Testis (tissue), 3 donors: ENCODE data around the gene GTPBP1. TPM values are rescaled to one million over a fixed set of nuclear protein-coding genes. Genes with fewer than 3 reads are reported as not detected.
A peak's percentile ranks its signal among the peaks of the same experiment; 100 is the strongest.

Source experiments
- DNase-seq: peaks from one replicate; pipeline ENCODE4 v3.0.0-alpha.2; 2019
- H3K27ac ChIP-seq, 2 donors: fragments of 200-600 bp; sonication (generic); one replicate each; pipeline ENCODE4 v1.5.1; 2019
- H3K27me3 ChIP-seq: fragments of 200-600 bp; sonication (generic); one replicate; pipeline ENCODE4 v1.5.1; 2019
- H3K36me3 ChIP-seq: fragments of 200-600 bp; sonication (generic); one replicate; pipeline ENCODE4 v1.5.1; 2017; ENCODE audit warnings: low read depth; ENCODE audit errors: missing control alignments
- H3K4me1 ChIP-seq: fragments of 200-600 bp; sonication (generic); one replicate; pipeline ENCODE4 v1.5.1; 2019
- H3K4me3 ChIP-seq, 2 donors: fragments of 200-600 bp; sonication (generic); one replicate each; pipeline ENCODE4 v1.5.1; 2017 to 2019
- H3K9me3 ChIP-seq: fragments of 200-600 bp; sonication (generic); one replicate; pipeline ENCODE4 v1.5.1; 2017
- POLR2A ChIP-seq: fragments of 450-650 bp; IDR thresholded peaks from one replicate; pipeline ENCODE4 v1.6.1; 2017; ENCODE audit warnings: antibody characterized with exemption, mild to moderate bottlenecking, moderate library complexity
- WGBS, 2 donors: methylation state at CpG; one replicate each; pipeline ENCODE4 v1.1.5; 2018; 5-methylcytosine and 5-hydroxymethylcytosine counted together
- intact Hi-C: fragments of 100-400 bp; cut with DNase I; formaldehyde crosslinking; loops from one replicate; pipeline ENCODE4 v1.15.1; 2023; ENCODE audit warnings: low total_unique reads
- polyA plus RNA-seq: library from polyadenylated mRNA; stranded (reverse); fragments of 350-450 nt; fragmentation: Illumina TruSeq; extraction: RNeasy Lipid Tissue Mini Kit (QIAGEN cat#74804); gene quantifications from one replicate; pipeline ENCODE4 v1.2.3, GENCODE V29; 2014; ENCODE audit warnings: low read depth, low replicate concordance; ENCODE audit not compliant: insufficient read depth
- total RNA-seq, 2 donors: library from RNA; depleted of rRNA; stranded (reverse); fragments of >200 nt; gene quantifications; one replicate each; pipeline ENCODE4 v1.2.3, GENCODE V29; 2016
- TF ChIP-seq, protein P1 (sequence below), 3 experiments: fragments of 450-650 bp in 2 of 3; fragments of 200-600 bp in 1 of 3; sonication (generic) in 1 of 3; IDR thresholded peaks; one replicate each; pipeline ENCODE4 v1.5.1; 2016 to 2019; ENCODE audit warnings: antibody characterized with exemption in 3 of 3, mild to moderate bottlenecking in 2 of 3, moderate library complexity in 1 of 3

Gene GTPBP1
- total and polyA plus RNA-seq, 3 donors from 2014 or later, result 53.1 to 89.8 (median 81.5) TPM

DNA sequence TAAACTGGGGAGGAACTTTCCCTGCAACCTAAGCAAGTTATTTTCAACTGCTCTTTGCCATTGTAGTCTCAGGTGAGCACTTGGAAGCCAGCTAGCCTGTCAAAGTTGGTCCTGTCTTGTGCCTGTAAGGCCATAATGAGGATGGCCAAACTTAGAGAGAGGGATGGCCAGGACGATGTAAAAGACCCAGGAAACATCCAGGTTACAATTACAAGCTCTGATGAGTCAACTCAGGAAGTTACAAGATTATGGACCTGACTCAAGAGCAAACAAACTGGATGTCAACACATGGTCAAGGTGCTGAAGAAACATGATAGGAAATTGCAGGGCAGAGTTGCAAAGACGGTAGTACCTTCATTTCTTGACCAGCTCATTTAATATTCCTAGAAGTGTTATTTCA lies 1.6 kb downstream of the GTPBP1 start:
- no peaks in the 10 kb centered on the region for H3K9me3 ChIP-seq
- H3K27ac ChIP-seq, result peak overlapping the region in 1 of 2 donors; percentile 91
- H3K27me3 ChIP-seq, result no peaks in the 10 kb centered on the region
- H3K36me3 ChIP-seq, result no peaks in the 10 kb centered on the region
- peaks cover 19% of the 10 kb centered on the region for H3K4me1 ChIP-seq
- H3K4me3 ChIP-seq, result no peak overlapping the region
- intact Hi-C loops, result loop anchor here (10.0 kb wide), 1 partner anchor 47 kb away; the partner anchor contains the start of gene SUN2
- no peak for TF ChIP-seq POLR2A
- TF ChIP-seq, protein P1, sequence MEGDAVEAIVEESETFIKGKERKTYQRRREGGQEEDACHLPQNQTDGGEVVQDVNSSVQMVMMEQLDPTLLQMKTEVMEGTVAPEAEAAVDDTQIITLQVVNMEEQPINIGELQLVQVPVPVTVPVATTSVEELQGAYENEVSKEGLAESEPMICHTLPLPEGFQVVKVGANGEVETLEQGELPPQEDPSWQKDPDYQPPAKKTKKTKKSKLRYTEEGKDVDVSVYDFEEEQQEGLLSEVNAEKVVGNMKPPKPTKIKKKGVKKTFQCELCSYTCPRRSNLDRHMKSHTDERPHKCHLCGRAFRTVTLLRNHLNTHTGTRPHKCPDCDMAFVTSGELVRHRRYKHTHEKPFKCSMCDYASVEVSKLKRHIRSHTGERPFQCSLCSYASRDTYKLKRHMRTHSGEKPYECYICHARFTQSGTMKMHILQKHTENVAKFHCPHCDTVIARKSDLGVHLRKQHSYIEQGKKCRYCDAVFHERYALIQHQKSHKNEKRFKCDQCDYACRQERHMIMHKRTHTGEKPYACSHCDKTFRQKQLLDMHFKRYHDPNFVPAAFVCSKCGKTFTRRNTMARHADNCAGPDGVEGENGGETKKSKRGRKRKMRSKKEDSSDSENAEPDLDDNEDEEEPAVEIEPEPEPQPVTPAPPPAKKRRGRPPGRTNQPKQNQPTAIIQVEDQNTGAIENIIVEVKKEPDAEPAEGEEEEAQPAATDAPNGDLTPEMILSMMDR (IDR thresholded peaks at IDR 0.05), result no peak
- 42 to 45% methylated on average over 2 of the region's 2 CpGs for WGBS, 2 donors
- DNase-seq, result no peak

DNA sequence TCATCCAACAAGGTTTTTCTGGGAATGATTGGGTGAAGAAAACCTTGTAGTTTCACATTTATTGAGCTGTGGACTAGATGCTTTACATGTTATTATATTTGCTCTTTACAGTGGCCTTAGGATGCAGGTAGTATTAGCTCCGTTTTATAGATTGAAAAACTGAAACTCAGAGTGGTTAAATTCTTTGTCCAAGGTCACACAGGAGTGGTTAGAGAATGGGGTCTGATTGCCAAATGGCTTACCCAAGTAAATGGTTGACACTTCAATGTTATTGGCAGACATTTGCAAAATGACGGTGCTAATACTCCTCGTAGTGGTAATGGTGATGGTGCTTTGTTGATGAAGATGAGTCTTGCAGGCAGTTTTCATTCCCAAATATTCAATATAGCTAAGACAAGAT lies 2.2 kb downstream of the GTPBP1 start:
- Histone ChIP-seq H3K4me1 (peaks cover 19% of the 10 kb centered on the region), H3K27me3 (no peaks in the 10 kb centered on the region), H3K4me3 (no peak overlapping the region), H3K36me3 (no peaks in the 10 kb centered on the region), H3K27ac (no peak overlapping the region), H3K9me3 (no peaks in the 10 kb centered on the region)
- intact Hi-C loops, result loop anchor here (10.0 kb wide), 1 partner anchor 47 kb away; the partner anchor contains the start of gene SUN2
- WGBS, 2 donors, result 77 to 81% methylated on average over 3 of the region's 3 CpGs
- no peak for TF ChIP-seq POLR2A
- TF ChIP-seq, protein P1 (IDR thresholded peaks at IDR 0.05), result no peak
- no peak for DNase-seq

DNA sequence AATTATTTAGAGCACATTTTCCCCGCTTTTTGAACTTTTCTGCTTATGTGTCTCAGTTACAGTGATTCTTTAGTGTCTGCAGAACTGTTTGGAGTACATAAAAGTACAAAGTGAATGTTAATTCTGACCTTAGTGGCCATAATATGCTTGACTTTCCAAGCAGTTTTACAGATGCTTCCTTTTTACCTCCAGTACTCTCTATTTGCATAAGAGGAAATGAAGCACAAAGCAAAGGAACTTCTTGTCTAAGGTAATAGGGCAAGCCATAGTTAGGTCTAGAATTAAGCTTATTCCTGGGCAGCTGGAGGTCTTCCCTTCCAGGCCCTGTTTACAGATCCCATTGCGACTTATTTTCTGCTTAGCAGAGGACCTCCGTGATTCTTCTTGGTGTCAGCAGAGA lies 3.6 kb downstream of the GTPBP1 start:
- no peaks in the 10 kb centered on the region for H3K27me3 ChIP-seq
- H3K27ac ChIP-seq, result no peak overlapping the region
- TF ChIP-seq, protein P1 (IDR thresholded peaks at IDR 0.05), result no peak
- TF ChIP-seq POLR2A, result no peak
- DNase-seq, result no peak
- H3K36me3 ChIP-seq, result no peaks in the 10 kb centered on the region
- WGBS, 2 donors, result 83 to 87% methylated on average over 3 of the region's 3 CpGs
- peaks cover 21% of the 10 kb centered on the region for H3K4me1 ChIP-seq
- H3K9me3 ChIP-seq, result no peaks in the 10 kb centered on the region
- no peak overlapping the region for H3K4me3 ChIP-seq
- intact Hi-C loops, result loop anchor here (10.0 kb wide), 1 partner anchor 45 kb away; the partner anchor contains the start of gene SUN2

DNA sequence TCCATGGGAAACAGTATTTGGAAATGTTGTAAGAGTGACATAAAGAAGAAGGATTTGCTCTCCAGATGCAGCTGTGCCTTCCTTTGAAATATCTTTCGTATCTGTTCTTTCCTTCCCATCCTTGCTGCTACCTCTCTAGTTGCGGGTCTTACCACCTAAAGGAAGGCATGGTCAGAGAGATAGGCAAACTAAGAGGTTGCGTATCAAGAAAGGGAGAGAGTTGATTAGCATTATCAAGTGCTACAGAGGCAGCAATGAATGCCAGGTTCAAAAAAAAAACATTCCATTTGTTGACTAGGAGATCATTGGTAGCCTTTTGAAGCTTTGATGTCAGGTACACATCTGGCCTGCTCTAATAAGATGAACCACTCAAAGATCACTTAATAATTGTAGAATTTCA lies 4.6 kb downstream of the GTPBP1 start:
- H3K4me3 ChIP-seq, result no peak overlapping the region
- intact Hi-C loops, result no loop called here
- WGBS, 2 donors, result 87 to 92% methylated on average over 3 of the region's 3 CpGs
- no peaks in the 10 kb centered on the region for H3K27me3 ChIP-seq
- no peak for DNase-seq
- H3K4me1 ChIP-seq, result peaks cover 25% of the 10 kb centered on the region
- TF ChIP-seq, protein P1 (IDR thresholded peaks at IDR 0.05), result no peak
- no peak for TF ChIP-seq POLR2A
- H3K9me3 ChIP-seq, result no peaks in the 10 kb centered on the region
- H3K27ac ChIP-seq, result no peak overlapping the region
- H3K36me3 ChIP-seq, result no peaks in the 10 kb centered on the region

DNA sequence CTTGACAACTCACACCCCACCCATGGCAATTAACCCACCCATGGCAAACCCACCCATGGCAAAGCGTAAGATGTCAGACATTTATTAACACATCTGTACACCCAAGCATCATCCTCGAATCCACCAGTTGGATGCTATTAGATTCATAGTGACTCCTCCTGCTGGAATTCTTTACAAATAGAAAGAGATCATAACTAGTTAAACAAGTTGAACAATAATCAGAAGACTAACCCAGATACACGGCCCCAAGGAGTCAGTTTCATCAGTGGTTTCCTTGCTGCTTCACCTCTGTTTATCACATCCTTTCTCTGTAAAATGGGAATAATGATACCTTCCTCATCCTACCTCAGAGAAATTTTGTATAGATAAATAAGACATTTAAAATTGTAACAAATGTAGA lies 5.1 kb downstream of the GTPBP1 start:
- Histone ChIP-seq H3K36me3 (no peaks in the 10 kb centered on the region), H3K9me3 (no peaks in the 10 kb centered on the region), H3K4me3 (no peak overlapping the region), H3K27me3 (no peaks in the 10 kb centered on the region), H3K27ac (no peak overlapping the region), H3K4me1 (peaks cover 30% of the 10 kb centered on the region)
- WGBS, 2 donors, result 83 to 90% methylated on average over 3 of the region's 3 CpGs
- intact Hi-C loops, result no loop called here
- TF ChIP-seq POLR2A, result no peak
- no peak for DNase-seq
